ENCODE measurements around the gene CHM. TPM values are rescaled to one million over a fixed set of nuclear protein-coding genes. Genes with fewer than 3 reads are reported as not detected.

CHM gene, protein sequence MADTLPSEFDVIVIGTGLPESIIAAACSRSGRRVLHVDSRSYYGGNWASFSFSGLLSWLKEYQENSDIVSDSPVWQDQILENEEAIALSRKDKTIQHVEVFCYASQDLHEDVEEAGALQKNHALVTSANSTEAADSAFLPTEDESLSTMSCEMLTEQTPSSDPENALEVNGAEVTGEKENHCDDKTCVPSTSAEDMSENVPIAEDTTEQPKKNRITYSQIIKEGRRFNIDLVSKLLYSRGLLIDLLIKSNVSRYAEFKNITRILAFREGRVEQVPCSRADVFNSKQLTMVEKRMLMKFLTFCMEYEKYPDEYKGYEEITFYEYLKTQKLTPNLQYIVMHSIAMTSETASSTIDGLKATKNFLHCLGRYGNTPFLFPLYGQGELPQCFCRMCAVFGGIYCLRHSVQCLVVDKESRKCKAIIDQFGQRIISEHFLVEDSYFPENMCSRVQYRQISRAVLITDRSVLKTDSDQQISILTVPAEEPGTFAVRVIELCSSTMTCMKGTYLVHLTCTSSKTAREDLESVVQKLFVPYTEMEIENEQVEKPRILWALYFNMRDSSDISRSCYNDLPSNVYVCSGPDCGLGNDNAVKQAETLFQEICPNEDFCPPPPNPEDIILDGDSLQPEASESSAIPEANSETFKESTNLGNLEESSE
- total RNA-seq: 10 to 100 TPM; 12.5 to 19.3 TPM

DNA sequence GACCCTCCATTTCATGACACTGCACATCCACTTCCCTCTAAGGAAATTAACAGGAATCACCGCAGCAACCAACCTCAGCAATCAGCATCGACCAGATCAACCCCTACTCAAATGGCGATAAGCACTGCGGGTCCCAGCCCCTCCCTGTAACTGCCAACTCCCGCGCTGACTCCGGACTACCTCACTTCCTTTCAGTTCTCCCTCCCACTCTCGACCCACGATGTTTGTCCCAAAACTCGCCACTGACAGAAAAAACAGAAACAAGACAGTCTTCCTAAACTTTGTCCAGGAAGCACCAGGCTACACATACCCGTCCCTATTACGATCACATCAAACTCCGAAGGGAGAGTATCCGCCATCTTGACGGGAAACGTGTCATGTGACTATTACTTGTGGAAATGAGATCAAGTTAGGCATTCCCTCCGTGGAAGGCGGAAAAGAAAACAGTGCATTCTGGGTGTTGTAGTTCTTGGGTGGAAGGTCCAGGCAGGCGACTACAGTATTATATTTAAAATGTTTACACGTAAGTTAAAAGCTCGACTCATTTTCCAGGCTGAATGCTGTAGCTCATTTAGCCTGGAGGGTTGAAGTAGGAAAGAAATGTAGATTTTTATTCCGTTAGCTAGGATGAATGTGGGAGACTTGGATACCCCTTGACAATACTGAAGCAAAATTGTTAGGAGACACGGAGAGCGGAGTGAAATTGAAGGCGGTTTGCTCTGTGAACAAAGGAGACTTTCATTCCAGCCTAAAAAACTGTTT is at the start of gene CHM:
Gene CHM, minus strand, starts transcription at position 385 of the 762 bp plus-strand sequence. Its CDS starts 26 bp downstream, at position 359.
- Mint-ChIP-seq H3K4me1 (peaks cover 12% of the 10 kb centered on the region), H3K27ac (no peak within 1 kb of the TSS), H3K9me3 (ENCODE audit: low read depth) (no peaks in the 10 kb centered on the region), H3K36me3 (peaks cover 3% of the 10 kb centered on the region), H3K27me3 (peaks cover 4% of the 10 kb centered on the region), H3K4me3 (no peak within 1 kb of the TSS)
- peak; percentile 96 for ATAC-seq
- DNase-seq: peak; percentile 76
- CTCF ChIA-PET: no interaction called here

DNA sequence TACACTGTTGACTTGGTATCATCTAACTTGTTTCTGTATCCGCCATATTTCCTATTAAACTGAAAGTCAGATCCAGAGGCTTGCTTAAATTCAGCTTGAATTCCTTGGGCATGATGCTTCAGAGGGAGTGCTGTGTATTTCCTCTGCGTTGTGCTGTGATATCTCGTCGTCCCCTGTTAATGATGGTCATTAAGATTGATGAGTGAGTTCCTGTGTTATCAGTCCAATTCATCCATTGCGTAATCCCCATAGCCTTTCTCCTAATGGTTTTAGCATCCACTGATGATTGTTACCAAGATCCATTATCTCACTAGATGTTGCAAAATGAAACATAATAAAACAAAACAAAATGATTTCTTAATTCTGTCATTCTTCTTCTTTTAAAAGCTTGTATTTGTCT is 31.3 kb upstream of the CHM start:
- DNase-seq (no peak), ATAC-seq (no peak)
- Mint-ChIP-seq H3K4me1 (no peaks in the 10 kb centered on the region), H3K9me3 (ENCODE audit: low read depth) (no peaks in the 10 kb centered on the region), H3K27me3 (no peaks in the 10 kb centered on the region), H3K27ac (no peak overlapping the region), H3K4me3 (no peak overlapping the region), H3K36me3 (no peaks in the 10 kb centered on the region)
- CTCF ChIA-PET: no interaction called here

DNA sequence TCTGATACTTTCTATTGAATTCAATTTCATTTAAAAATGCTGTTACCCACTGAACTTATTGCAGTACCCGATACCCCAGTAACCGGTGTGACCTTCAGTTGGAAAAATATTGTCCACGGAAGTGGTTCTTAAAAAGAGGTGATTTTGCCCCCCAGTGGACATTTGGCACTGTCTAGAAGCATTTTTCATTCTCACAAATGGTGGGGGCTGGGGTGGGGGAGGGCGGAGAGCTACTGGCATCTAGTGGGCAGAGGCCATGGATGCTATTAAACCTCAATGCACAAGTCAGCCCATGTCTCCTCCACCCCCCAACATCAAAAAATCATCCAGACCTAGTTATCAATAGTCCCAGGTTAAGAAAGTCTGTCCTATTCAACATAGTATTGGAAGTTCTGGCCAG is 19.6 kb upstream of the CHM start:
- Mint-ChIP-seq H3K4me3 (no peak overlapping the region), H3K36me3 (no peaks in the 10 kb centered on the region), H3K27ac (no peak overlapping the region), H3K4me1 (no peaks in the 10 kb centered on the region), H3K27me3 (no peaks in the 10 kb centered on the region), H3K9me3 (ENCODE audit: low read depth) (no peaks in the 10 kb centered on the region)
- CTCF ChIA-PET: no interaction called here
- ATAC-seq: no peak
- no peak for DNase-seq

DNA sequence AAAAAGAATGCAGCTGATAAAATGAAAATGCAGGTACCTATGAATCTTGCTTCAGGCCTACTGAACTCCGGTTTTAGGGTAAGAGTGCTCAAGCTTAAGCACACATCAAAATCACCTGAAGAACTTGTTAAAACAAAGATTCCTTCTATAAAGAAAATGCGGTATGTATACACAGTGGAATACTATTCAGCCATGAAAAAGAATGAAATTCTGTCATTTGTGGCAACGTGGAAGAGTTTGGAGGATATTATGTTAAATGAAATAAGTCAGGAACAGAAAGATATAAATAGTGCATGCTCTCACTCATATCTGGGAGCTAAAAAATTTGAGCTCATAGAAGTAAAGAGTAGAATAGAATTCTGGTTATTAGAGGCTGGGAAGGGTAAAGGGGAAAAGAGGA is 14.0 kb upstream of the CHM start:
- ATAC-seq (no peak), DNase-seq (no peak)
- CTCF ChIA-PET: no interaction called here
- H3K4me3 Mint-ChIP-seq: no peak overlapping the region
- no peaks in the 10 kb centered on the region for H3K4me1 Mint-ChIP-seq
- no peaks in the 10 kb centered on the region for H3K9me3 Mint-ChIP-seq (ENCODE audit: low read depth)
- no peak overlapping the region for H3K27ac Mint-ChIP-seq
- H3K36me3 Mint-ChIP-seq: no peaks in the 10 kb centered on the region
- no peaks in the 10 kb centered on the region for H3K27me3 Mint-ChIP-seq

DNA sequence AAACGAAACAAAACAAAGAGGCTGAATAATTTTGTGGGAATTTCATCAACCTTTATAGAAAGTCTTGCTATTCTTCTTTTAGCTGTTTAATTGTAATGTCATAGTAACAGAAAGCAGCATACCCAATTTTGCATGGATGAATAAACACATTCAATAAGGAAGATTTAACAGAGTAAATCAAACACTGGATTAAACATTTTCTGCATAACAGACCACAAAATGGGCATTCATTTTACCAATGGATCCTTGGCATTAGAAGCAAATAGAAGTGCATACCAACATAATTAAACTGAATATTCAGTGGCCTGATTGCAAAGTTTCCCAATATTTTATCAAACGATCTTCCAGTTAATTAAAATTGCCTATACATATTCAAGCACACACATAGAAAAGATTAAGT is 4.4 kb upstream of the CHM start:
- no peak for ATAC-seq
- CTCF ChIA-PET: no interaction called here
- no peak overlapping the region for H3K27ac Mint-ChIP-seq

DNA sequence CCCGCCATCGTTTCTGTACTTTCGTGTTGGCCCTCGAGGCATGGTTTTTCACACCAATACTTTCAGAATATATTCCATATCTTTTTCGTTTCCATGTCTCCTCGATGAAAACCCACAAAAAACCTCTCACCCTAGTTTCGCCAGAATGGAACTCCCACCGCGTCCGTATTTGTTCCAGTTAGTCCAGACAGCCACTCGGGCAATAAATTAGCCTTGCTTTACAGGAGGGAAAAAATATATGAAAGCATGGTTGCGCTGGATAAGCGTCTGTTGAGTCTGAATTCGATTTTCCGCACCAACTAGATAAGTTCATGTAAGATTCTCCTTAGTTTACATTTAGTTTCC is 550 bp upstream of the CHM start:
- Mint-ChIP-seq H3K9me3 (ENCODE audit: low read depth) (no peaks in the 10 kb centered on the region), H3K4me1 (peaks cover 12% of the 10 kb centered on the region), H3K27ac (no peak overlapping the region), H3K27me3 (peaks cover 4% of the 10 kb centered on the region), H3K36me3 (peaks cover 2% of the 10 kb centered on the region), H3K4me3 (no peak overlapping the region)
- CTCF ChIA-PET: interaction anchor here (0.6 kb wide), 1 partner anchor 48 kb away, joined by 3 read pairs; no protein-coding TSS in a partner anchor
- ATAC-seq (no peak), DNase-seq (no peak)

More for the DNA sequence above, 4.4 kb upstream of the CHM start:
- peaks cover 4% of the 10 kb centered on the region for H3K4me1 Mint-ChIP-seq
- H3K27me3 Mint-ChIP-seq: peaks cover 4% of the 10 kb centered on the region
- DNase-seq: no peak
- no peaks in the 10 kb centered on the region for H3K36me3 Mint-ChIP-seq
- no peak overlapping the region for H3K4me3 Mint-ChIP-seq
- H3K9me3 Mint-ChIP-seq (ENCODE audit: low read depth): no peaks in the 10 kb centered on the region

DNA sequence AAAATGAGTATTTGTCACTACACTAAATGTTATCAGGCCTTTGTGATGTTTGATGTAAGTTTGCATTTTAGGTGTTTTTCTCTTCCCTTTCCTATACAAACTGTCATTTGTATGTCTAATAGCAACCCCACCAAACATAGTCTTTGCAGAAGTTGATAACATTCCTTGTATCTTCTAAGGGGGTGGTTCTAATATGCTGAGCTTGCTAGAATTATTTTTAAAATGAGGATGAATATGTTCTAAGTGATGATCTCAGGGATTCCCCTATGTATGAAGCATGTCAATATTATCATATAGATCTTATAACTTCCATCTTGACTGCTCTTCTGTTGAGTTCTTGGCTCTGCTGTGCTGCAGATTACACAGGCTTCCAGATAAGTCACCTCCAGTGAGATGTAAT is 3.1 kb downstream of the CHM start:
- H3K4me1 Mint-ChIP-seq: peaks cover 12% of the 10 kb centered on the region
- DNase-seq (no peak), ATAC-seq (no peak)
- H3K4me3 Mint-ChIP-seq: no peak overlapping the region
- peaks cover 16% of the 10 kb centered on the region for H3K36me3 Mint-ChIP-seq
- CTCF ChIA-PET: no interaction called here
- H3K27ac Mint-ChIP-seq: no peak overlapping the region
- H3K9me3 Mint-ChIP-seq (ENCODE audit: low read depth): no peaks in the 10 kb centered on the region
- no peaks in the 10 kb centered on the region for H3K27me3 Mint-ChIP-seq

DNA sequence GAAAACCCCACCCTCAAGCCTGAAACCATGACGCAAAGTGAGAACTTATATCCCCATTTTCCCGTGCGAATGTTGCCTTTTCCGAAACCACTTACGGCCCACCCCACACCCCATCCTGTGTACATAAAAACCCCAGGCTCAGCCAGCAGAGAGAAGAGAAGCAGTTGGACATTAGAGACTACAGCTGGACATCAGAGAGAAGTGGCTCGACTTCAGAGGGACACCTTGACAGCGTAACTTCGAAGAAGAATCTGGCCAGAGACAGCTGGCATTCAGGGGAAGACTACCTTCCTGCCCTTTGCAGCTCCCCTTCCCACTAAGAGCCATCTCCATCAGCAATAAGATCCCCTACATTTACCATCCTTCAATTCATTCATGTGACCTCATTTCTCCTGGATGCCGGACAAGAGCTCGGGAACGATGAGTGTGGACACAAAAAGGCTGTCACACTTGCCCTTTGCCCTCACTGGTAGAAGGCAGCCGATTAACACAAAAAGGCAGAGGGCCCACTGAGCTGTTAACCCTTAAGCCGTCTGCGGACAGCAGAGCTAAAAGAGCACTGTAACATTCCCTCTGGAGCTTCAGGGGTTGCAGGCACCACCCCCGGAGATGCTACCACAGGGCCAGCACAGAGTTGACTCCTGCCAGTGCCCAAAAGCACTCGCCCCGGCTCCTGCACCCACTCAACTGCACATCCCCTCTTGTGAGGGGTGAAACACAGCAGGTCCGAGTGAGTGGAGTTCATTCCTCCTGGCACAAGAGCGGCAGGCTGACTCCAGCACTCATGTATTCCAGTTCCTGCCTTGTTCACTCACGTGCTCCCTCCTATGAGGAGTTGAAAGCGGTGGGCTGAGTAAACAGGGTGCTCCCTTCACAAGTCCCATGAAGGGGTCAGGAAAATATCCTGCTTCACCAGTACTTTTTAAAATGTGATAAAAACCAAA is 7.5 kb downstream of the CHM start:
- Mint-ChIP-seq H3K9me3 (ENCODE audit: low read depth) (no peaks in the 10 kb centered on the region), H3K36me3 (peaks cover 23% of the 10 kb centered on the region), H3K4me1 (no peaks in the 10 kb centered on the region), H3K27ac (no peak overlapping the region), H3K4me3 (no peak overlapping the region), H3K27me3 (no peaks in the 10 kb centered on the region)
- no peak for DNase-seq
- CTCF ChIA-PET: no interaction called here
- no peak for ATAC-seq

DNA sequence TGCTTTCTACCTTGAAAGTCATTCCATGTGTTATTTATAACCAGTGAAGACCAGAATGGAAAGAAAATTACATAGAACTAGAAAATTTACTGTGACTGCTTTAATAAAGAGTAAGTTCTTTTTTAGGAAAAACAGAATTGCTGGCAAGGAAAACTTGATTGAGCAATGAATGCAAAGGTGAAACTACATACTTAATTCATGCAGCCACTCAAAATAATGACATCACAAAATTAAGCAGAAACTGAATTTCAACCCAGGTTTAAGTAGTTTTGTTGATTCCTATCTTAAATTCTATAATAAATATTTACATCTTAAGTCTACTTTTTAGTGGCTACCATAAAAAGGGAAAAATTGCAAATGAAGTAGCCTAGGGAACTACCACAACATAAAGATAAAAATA is 14.0 kb downstream of the CHM start:
- H3K9me3 Mint-ChIP-seq (ENCODE audit: low read depth): no peaks in the 10 kb centered on the region
- no peak for DNase-seq
- no peak for ATAC-seq
- H3K4me1 Mint-ChIP-seq: no peaks in the 10 kb centered on the region
- H3K4me3 Mint-ChIP-seq: no peak overlapping the region
- no peak overlapping the region for H3K27ac Mint-ChIP-seq
- H3K36me3 Mint-ChIP-seq: peaks cover 9% of the 10 kb centered on the region
- CTCF ChIA-PET: no interaction called here
- no peaks in the 10 kb centered on the region for H3K27me3 Mint-ChIP-seq

DNA sequence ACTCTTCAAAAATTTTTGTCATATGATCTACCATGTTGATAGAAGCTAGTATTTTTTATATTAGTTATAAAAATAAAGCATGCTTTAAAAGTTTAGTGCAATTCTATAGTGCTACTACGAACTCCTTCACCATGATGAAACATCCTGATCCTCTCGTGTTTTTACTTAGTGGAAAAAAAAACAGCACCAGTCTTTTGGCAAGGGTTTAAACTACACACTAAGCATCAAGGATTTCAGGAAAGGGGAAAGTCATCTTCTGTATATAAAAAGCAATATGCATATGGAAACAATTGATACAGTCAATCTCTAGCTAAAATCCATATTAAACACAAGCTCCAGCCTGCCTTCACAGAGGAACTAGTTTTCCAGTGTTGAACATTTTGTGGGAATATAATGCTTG is 18.7 kb downstream of the CHM start:
- Mint-ChIP-seq H3K27me3 (no peaks in the 10 kb centered on the region), H3K27ac (no peak overlapping the region), H3K36me3 (peaks cover 2% of the 10 kb centered on the region), H3K4me1 (no peaks in the 10 kb centered on the region), H3K9me3 (ENCODE audit: low read depth) (no peaks in the 10 kb centered on the region), H3K4me3 (no peak overlapping the region)
- ATAC-seq (no peak), DNase-seq (no peak)
- CTCF ChIA-PET: no interaction called here

DNA sequence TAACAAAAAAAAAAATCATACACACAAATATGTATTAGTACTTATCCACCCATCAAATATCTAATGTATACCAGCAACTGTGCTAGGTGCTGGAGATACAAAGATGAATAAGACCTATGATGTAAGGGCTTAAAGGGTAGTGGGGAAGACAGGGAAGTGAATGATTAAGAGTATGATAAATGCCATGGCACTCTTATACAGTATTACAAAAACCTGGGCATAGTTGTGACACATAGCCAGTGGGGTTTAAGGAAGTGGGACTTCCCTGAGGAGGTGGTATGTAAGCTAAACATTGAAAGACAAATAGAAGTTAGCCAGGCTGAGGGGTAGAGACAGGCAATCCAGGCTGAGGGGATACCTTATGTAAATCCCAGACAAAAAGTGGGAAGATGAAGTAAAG is 23.5 kb downstream of the CHM start:
- H3K9me3 Mint-ChIP-seq (ENCODE audit: low read depth): no peaks in the 10 kb centered on the region
- H3K27ac Mint-ChIP-seq: no peak overlapping the region
- no peaks in the 10 kb centered on the region for H3K4me1 Mint-ChIP-seq
- DNase-seq (no peak), ATAC-seq (no peak)
- CTCF ChIA-PET: no interaction called here
- H3K36me3 Mint-ChIP-seq: peaks cover 4% of the 10 kb centered on the region
- H3K27me3 Mint-ChIP-seq: no peaks in the 10 kb centered on the region
- H3K4me3 Mint-ChIP-seq: no peak overlapping the region

DNA sequence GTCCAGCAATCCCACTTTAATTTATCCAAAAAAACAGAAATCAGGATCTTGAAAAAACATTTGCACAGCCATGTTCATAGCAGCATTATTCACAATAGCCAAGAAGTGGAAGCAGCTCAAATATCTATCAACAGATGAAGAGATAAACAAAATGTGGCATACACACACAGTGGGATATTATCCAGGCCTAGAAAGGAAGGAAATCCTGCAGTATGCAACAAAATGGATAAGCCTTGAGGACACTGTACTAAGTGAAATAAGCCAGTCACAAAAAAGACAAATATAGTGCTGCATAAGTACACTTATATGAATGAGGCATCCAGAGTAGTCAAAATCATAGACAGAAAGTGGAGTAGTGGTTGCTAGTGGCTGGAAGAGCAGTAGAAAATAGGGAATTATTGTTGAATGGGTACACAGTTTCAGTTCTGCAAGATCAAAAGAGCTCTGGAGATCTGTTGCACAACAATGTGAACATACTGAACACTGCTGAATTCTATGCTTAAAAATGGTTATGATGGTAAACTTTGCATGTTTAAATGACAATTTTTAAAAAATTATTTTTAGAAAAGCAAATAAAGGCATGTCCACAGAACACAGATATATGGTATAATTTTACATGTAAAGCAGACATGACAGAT is 25.6 kb downstream of the CHM start:
- Mint-ChIP-seq H3K27me3 (no peaks in the 10 kb centered on the region), H3K27ac (no peak overlapping the region), H3K9me3 (ENCODE audit: low read depth) (no peaks in the 10 kb centered on the region), H3K4me3 (no peak overlapping the region), H3K4me1 (no peaks in the 10 kb centered on the region), H3K36me3 (peaks cover 11% of the 10 kb centered on the region)
- no peak for ATAC-seq
- no peak for DNase-seq
- CTCF ChIA-PET: no interaction called here

DNA sequence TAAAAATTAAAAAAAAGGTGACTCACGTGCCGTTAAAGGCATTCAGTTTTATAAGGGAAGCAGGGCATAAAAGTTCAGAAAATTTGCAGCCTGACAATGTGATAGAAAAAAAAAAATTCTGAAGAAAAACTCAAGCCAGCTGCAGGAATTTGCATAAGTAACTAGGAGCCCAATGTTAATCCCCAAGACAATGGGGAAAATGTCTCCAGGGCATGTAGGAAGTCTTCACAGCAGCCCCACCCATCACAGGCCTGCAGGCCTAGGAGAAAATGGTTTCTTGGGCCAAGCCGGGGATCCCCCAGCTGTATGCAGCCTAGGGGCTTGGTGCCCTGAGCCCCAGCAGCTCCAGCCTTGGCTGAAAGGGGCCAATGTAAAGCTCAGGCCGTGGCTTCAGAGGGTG is 31.2 kb downstream of the CHM start:
- ATAC-seq (no peak), DNase-seq (no peak)
- Mint-ChIP-seq H3K27me3 (no peaks in the 10 kb centered on the region), H3K36me3 (peaks cover 23% of the 10 kb centered on the region), H3K4me3 (no peak overlapping the region), H3K4me1 (peaks cover 3% of the 10 kb centered on the region), H3K27ac (no peak overlapping the region), H3K9me3 (ENCODE audit: low read depth) (peaks cover 5% of the 10 kb centered on the region)
- CTCF ChIA-PET: no interaction called here
